Testis (tissue), 3 donors: ENCODE data around the gene VPS37B. TPM values are rescaled to one million over a fixed set of nuclear protein-coding genes. Genes with fewer than 3 reads are reported as not detected.

ENCODE experiments used
- DNase-seq: peaks from one replicate; pipeline ENCODE4 v3.0.0-alpha.2; 2019
- H3K27ac ChIP-seq, 2 donors: fragments of 200-600 bp; sonication (generic); one replicate each; pipeline ENCODE4 v1.5.1; 2019
- H3K27me3 ChIP-seq: fragments of 200-600 bp; sonication (generic); one replicate; pipeline ENCODE4 v1.5.1; 2019
- H3K36me3 ChIP-seq: fragments of 200-600 bp; sonication (generic); one replicate; pipeline ENCODE4 v1.5.1; 2017; ENCODE audit warnings: low read depth; ENCODE audit errors: missing control alignments
- H3K4me1 ChIP-seq: fragments of 200-600 bp; sonication (generic); one replicate; pipeline ENCODE4 v1.5.1; 2019
- H3K4me3 ChIP-seq, 2 donors: fragments of 200-600 bp; sonication (generic); one replicate each; pipeline ENCODE4 v1.5.1; 2017 to 2019
- H3K9me3 ChIP-seq: fragments of 200-600 bp; sonication (generic); one replicate; pipeline ENCODE4 v1.5.1; 2017
- POLR2A ChIP-seq: fragments of 450-650 bp; IDR thresholded peaks from one replicate; pipeline ENCODE4 v1.6.1; 2017; ENCODE audit warnings: antibody characterized with exemption, mild to moderate bottlenecking, moderate library complexity
- WGBS, 2 donors: methylation state at CpG; one replicate each; pipeline ENCODE4 v1.1.5; 2018; 5-methylcytosine and 5-hydroxymethylcytosine counted together
- intact Hi-C: fragments of 100-400 bp; cut with DNase I; formaldehyde crosslinking; loops from one replicate; pipeline ENCODE4 v1.15.1; 2023; ENCODE audit warnings: low total_unique reads
- polyA plus RNA-seq: library from polyadenylated mRNA; stranded (reverse); fragments of 350-450 nt; fragmentation: Illumina TruSeq; extraction: RNeasy Lipid Tissue Mini Kit (QIAGEN cat#74804); gene quantifications from one replicate; pipeline ENCODE4 v1.2.3, GENCODE V29; 2014; ENCODE audit warnings: low read depth, low replicate concordance; ENCODE audit not compliant: insufficient read depth
- total RNA-seq, 2 donors: library from RNA; depleted of rRNA; stranded (reverse); fragments of >200 nt; gene quantifications; one replicate each; pipeline ENCODE4 v1.2.3, GENCODE V29; 2016
- TF ChIP-seq, protein P1 (sequence below), 3 experiments: fragments of 450-650 bp in 2 of 3; fragments of 200-600 bp in 1 of 3; sonication (generic) in 1 of 3; IDR thresholded peaks; one replicate each; pipeline ENCODE4 v1.5.1; 2016 to 2019; ENCODE audit warnings: antibody characterized with exemption in 3 of 3, mild to moderate bottlenecking in 2 of 3, moderate library complexity in 1 of 3

VPS37B gene
- total and polyA plus RNA-seq, 3 donors from 2014 or later, result 38.0 to 90.1 (median 75.8) TPM

DNA sequence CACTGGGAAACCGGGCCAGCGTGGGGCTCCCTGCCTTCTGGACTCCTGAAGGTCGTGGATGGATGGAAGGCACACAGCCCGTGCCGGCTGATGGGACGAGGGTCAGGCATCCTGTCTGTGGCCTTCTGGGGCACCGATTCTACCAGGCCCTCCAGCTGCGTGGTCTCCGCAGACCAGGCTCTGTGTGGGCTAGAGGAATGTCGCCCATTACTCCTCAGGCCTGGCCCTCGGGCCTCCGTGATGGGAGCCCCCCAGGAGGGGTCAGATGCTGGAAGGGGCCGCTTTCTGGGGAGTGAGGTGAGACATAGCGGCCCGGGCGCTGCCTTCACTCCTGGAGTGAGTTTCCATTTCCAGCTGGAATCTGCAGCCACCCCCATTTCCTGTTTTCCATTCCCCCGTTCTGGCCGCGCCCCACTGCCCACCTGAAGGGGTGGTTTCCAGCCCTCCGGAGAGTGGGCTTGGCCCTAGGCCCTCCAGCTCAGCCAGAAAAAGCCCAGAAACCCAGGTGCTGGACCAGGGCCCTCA is 33.8 kb downstream of the VPS37B start:
- TF ChIP-seq, protein P1, sequence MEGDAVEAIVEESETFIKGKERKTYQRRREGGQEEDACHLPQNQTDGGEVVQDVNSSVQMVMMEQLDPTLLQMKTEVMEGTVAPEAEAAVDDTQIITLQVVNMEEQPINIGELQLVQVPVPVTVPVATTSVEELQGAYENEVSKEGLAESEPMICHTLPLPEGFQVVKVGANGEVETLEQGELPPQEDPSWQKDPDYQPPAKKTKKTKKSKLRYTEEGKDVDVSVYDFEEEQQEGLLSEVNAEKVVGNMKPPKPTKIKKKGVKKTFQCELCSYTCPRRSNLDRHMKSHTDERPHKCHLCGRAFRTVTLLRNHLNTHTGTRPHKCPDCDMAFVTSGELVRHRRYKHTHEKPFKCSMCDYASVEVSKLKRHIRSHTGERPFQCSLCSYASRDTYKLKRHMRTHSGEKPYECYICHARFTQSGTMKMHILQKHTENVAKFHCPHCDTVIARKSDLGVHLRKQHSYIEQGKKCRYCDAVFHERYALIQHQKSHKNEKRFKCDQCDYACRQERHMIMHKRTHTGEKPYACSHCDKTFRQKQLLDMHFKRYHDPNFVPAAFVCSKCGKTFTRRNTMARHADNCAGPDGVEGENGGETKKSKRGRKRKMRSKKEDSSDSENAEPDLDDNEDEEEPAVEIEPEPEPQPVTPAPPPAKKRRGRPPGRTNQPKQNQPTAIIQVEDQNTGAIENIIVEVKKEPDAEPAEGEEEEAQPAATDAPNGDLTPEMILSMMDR (IDR thresholded peaks at IDR 0.05), result no peak
- TF ChIP-seq POLR2A, result no peak
- whole genome bisulfite sequencing, 2 donors, result 45 to 51% methylated on average over 14 to 20 of the region's 20 CpGs
- H3K9me3 ChIP-seq, result no peaks in the 10 kb centered on the region
- H3K4me1 ChIP-seq, result peaks cover 57% of the 10 kb centered on the region
- H3K27ac ChIP-seq, result peak overlapping the region; percentile 58 to 67
- H3K27me3 ChIP-seq, result no peaks in the 10 kb centered on the region
- no peaks in the 10 kb centered on the region for H3K36me3 ChIP-seq
- no peak overlapping the region for H3K4me3 ChIP-seq
- intact Hi-C loops, result loop anchor here (5.0 kb wide), 1 partner anchor 85 kb away; no protein-coding TSS in a partner anchor
- no peak for DNase-seq

DNA sequence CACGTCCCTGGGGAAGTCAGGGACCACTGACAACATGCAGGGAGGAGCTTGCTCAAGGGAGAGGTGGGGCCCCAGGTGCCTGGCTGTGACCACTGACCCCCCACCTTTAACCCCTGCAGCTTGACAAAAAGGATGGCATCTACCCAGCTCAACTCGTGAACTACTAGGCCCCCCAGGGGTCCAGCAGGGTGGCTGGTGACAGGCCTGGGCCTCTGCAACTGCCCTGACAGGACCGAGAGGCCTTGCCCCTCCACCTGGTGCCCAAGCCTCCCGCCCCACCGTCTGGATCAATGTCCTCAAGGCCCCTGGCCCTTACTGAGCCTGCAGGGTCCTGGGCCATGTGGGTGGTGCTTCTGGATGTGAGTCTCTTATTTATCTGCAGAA is 34.3 kb downstream of the VPS37B start:
- intact Hi-C loops, result loop anchor here (5.0 kb wide), 1 partner anchor 86 kb away; no protein-coding TSS in a partner anchor
- H3K36me3 ChIP-seq, result no peaks in the 10 kb centered on the region

DNA sequence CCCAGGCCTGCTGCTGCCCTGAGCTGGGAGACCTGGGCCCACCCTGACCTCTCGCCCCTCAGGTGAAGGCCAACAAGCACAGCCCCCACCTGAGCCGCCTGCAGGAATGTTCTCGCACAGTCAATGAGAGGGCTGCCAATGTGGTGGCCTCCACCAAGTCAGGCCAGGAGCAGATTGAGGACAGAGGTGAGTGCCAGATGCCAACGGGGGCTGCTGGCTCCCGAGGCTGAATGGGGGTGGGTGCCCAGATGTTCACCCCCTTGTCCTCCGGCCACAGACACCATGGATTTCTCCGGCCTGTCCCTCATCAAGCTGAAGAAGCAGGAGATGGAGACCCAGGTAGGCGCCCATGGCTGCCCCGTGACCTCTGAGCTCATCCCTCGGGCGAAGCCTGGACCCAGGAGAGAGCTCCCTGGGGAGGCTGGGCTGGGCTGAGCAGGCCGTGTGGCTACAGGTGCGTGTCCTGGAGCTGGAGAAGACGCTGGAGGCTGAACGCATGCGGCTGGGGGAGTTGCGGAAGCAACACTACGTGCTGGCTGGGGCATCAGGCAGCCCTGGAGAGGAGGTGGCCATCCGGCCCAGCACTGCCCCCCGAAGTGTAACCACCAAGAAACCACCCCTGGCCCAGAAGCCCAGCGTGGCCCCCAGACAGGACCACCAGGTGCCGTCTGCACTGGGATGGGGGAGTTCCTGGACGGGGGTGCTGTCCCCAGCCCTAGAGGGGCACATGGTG is 34.9 kb downstream of the VPS37B start:
- H3K36me3 ChIP-seq, result no peaks in the 10 kb centered on the region
- TF ChIP-seq, protein P1 (IDR thresholded peaks at IDR 0.05), result no peak
- TF ChIP-seq POLR2A, result no peak
- H3K4me3 ChIP-seq, result no peak overlapping the region
- intact Hi-C loops, result loop anchor here (5.0 kb wide), 1 partner anchor 86 kb away; no protein-coding TSS in a partner anchor
- H3K27ac ChIP-seq, result peak overlapping the region; percentile 58 to 67
- no peak for DNase-seq
- H3K27me3 ChIP-seq, result no peaks in the 10 kb centered on the region
- H3K9me3 ChIP-seq, result no peaks in the 10 kb centered on the region
- H3K4me1 ChIP-seq, result peaks cover 47% of the 10 kb centered on the region
- 77 to 85% methylated on average over 10 to 23 of the region's 23 CpGs for WGBS, 2 donors

More for the DNA sequence above, 34.3 kb downstream of the VPS37B start:
- Histone ChIP-seq H3K27ac (peak overlapping the region; percentile 58 to 67), H3K9me3 (no peaks in the 10 kb centered on the region), H3K4me3 (no peak overlapping the region), H3K27me3 (no peaks in the 10 kb centered on the region), H3K4me1 (peaks cover 51% of the 10 kb centered on the region)
- TF ChIP-seq POLR2A, result no peak
- TF ChIP-seq, protein P1 (IDR thresholded peaks at IDR 0.05), result no peak
- WGBS, 2 donors, result 63 to 69% methylated on average over 2 to 5 of the region's 5 CpGs
- no peak for DNase-seq

DNA sequence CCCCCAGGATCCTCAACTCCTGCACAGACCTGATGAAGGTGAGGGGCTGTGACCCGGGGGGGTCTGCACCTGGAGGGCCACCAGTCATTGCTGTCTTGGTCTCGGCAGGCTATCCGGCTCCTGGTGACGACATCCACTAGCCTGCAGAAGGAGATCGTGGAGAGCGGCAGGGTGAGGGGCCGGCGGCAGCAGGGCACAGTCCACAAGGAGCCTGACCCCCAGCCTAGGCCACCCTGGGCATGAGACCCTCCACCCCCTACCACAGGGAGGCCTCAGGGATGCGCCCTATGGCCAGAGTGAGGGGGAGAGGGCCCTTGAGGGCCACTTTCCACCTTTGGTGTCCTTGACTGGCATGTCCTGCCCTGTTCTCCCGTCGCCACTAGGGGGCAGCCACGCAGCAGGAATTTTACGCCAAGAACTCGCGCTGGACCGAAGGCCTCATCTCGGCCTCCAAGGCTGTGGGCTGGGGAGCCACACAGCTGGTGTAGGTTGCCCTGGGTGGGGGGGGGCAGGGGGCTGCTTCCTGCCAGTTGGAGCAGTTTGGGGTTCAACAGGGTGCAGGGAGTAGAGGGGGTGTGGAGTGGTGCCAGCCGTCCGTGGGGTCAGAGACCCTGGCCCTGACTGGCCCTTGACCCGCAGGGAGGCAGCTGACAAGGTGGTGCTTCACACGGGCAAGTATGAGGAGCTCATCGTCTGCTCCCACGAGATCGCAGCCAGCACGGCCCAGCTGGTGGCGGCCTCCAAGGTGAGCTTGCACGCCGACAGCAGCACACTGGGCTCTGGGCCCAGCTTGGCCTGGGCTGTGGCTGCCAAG is 35.7 kb downstream of the VPS37B start:
- Histone ChIP-seq H3K27me3 (no peaks in the 10 kb centered on the region), H3K4me1 (peaks cover 39% of the 10 kb centered on the region), H3K27ac (peak overlapping the region; percentile 41 to 45), H3K9me3 (no peaks in the 10 kb centered on the region), H3K4me3 (no peak overlapping the region), H3K36me3 (no peaks in the 10 kb centered on the region)
- 30 to 67% methylated on average over 10 to 28 of the region's 28 CpGs for WGBS, 2 donors
- intact Hi-C loops, result loop anchor here (5.0 kb wide), 1 partner anchor 87 kb away; no protein-coding TSS in a partner anchor
- TF ChIP-seq POLR2A, result no peak
- TF ChIP-seq, protein P1 (IDR thresholded peaks at IDR 0.05), result peak; percentile 96 to 98 (median 97)
- peak; percentile 88 for DNase-seq
